Measurements from ENCODE around the gene ADAP2.

DNA sequence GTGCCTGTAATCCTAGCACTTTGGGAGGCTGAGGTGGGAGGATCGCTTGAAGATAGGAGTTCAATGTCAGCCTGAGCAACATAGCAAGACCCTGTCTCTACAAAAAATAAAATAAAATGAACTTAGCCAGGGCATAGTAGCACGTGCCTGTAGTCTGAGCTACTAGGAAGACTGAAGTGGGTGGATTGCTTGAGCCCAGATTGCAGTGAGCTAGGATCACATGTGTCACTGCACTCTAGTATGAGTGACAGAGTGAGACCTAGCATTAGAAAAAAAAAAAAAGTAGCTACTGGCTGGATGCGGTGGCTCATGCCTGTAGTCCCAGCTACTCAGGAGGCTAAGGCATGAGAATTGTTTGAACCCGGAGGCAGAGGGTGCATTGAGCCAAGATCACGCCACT lies 6.0 kb downstream of the ADAP2 start:
- no peak for TF ChIP-seq EZH2 (IDR thresholded peaks at IDR 0.05; ENCODE audit: low read length, missing control alignments)
- TF ChIP-seq, protein P1, sequence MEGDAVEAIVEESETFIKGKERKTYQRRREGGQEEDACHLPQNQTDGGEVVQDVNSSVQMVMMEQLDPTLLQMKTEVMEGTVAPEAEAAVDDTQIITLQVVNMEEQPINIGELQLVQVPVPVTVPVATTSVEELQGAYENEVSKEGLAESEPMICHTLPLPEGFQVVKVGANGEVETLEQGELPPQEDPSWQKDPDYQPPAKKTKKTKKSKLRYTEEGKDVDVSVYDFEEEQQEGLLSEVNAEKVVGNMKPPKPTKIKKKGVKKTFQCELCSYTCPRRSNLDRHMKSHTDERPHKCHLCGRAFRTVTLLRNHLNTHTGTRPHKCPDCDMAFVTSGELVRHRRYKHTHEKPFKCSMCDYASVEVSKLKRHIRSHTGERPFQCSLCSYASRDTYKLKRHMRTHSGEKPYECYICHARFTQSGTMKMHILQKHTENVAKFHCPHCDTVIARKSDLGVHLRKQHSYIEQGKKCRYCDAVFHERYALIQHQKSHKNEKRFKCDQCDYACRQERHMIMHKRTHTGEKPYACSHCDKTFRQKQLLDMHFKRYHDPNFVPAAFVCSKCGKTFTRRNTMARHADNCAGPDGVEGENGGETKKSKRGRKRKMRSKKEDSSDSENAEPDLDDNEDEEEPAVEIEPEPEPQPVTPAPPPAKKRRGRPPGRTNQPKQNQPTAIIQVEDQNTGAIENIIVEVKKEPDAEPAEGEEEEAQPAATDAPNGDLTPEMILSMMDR (conservative IDR thresholded peaks at IDR 0.05 in 1 of 2, IDR thresholded peaks at IDR 0.05 in 1 of 2; ENCODE audit: low read depth in 1 of 2, low read length in 2 of 2), result no peak
